ENCODE data around the gene COL5A1.

GRCh38 chr9:134618833-134619447, 22.7 kb upstream of the COL5A1 start:
- TF ChIP-seq CTCF (conservative IDR thresholded peaks at IDR 0.05) (no peak), ZFX (IDR thresholded peaks at IDR 0.05) (no peak)

Data from C4-2B (cell line).